Cerebellar nuclear complex (tissue), 1 donor: ENCODE measurements around the gene BTBD19.
"Not testable (repeated sequence)": the region's sequence is repeated elsewhere in the genome, so short reads cannot be mapped to it uniquely, and the experiment has no call there.

Experiments used
- DNase-seq, 2 experiments: peaks; one replicate each; lab custom pipeline; 2025; lab: John Stamatoyannopoulos, UW

The BTBD19 gene

DNA sequence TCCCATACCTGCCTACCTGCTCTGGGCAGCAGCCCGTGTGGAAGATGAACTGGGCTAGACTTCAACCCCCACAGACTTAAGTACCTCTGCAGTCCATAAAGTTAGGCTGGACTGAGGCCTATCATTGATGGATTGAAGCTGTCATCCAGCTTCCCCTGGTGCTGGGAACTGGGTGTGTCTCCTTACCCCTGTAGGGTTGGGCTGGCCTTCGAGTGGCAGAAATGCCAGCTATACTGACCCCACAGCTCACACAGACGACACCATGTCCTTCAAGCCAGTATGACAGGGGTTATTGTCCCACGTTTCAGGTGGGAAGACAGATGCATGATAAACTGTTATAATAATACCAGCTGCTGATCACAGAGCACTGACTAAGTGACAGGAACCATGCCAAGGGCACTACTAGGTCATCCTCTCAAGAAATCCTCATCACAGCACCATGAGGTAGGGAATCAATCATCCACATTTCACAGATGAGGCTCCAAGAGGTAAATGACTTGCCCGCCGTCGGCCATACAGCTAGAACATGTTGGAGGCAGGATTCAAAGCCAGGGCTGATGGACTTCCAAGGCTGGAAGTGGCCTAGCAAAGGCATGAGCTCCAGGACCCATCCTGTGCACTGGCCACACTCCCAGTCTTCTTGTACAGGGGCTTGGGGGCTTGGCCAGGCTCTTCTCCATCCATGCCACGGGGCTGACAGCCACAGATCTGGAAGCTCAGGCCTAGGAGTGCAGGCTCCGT, 20.0 kb upstream of the BTBD19 start, which contains the start of gene BEST4:
Gene BEST4, minus strand, starts transcription at position 51 of the 741 bp plus-strand sequence. CDS start 465 bp downstream, outside the sequence.
- DNase-seq = no peak

DNA sequence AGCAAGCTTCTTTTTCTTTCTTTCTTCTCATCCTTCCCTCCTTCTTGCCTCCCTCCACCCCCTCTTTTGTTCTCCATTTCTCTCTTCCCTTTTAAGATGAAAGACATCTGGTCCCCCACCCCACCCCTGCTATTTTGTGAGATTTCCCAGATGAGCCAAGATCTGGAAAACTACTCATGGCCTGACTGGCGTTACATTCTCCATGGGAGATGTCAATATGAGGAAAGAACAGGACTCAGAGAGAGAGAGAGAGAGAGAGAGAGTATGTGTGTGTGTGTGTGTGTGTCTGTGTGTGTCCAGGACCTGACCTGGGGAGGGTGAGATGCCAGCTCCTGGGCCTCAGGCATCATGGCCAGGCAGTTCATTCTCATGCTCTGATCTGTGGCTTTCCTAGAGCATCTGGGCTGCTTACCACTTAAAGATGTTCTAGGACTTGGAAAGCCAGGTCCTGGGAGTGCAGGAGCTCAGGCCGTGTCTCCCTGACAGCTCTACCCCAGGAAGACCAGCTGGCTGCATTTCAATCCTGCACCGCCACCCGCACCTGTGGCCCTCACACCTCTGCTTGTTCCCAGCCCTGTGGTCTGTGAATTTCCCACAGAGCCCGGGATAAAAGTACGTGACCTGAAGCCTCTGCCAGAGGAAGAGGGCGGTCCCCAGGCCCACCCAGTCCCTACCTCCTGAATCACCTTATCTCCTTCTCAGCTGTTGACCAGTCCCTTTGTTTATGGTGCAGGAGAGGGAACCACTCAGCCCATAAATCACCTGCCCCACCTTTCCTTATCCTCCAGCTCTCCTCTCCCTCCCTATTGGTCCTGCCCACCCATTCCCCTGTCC, 17.1 kb upstream of the BTBD19 start:
- DNase-seq = no peak

GRCh38 chr1:44792736-44793502, 15.4 kb upstream of the BTBD19 start:
- DNase-seq = no peak

GRCh38 chr1:44797886-44798285, 10.4 kb upstream of the BTBD19 start:
- DNase-seq = not testable (repeated sequence)

DNA sequence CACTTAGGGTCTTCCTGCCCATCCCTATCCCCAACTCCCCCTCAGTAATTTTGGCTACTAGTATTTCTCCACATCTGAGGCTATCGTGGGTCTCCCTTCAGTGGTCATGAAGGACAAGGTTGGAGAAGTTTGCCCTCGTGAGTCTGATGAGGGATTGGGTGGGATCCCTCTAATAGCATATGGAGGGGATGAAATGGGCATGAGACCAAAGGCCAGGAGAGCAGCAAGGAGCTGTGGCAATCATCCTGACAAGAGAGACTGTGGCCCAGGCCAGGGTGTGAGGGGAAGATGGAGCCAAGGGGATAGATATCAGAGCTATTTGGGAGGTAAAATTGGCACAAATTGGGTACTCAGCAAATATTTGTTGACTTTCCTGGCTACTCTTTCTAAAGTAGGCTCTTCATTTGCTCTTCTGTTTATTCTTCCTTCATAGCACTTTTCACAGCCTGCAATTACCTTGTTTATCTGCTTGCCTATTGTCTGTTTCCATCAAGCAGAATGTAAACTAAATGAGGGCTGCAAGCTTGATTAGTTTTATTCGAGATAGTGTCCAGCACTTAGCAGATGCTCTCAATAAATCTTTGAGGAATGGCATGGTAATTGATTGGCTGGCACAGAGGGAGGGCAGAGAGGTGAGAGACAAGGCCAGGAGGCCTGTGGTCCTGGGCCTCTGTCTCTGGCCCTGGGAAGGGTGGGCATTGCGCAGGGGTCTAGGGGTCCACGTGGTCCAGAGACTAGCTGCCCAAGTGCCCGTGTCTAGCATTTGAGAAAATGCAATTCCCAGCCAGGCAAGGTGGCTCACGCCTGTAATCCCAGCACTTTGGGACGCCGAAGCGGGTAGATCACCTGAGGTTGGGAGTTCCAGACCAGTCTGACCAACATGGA, 9.6 kb upstream of the BTBD19 start:
- no peak for DNase-seq

DNA sequence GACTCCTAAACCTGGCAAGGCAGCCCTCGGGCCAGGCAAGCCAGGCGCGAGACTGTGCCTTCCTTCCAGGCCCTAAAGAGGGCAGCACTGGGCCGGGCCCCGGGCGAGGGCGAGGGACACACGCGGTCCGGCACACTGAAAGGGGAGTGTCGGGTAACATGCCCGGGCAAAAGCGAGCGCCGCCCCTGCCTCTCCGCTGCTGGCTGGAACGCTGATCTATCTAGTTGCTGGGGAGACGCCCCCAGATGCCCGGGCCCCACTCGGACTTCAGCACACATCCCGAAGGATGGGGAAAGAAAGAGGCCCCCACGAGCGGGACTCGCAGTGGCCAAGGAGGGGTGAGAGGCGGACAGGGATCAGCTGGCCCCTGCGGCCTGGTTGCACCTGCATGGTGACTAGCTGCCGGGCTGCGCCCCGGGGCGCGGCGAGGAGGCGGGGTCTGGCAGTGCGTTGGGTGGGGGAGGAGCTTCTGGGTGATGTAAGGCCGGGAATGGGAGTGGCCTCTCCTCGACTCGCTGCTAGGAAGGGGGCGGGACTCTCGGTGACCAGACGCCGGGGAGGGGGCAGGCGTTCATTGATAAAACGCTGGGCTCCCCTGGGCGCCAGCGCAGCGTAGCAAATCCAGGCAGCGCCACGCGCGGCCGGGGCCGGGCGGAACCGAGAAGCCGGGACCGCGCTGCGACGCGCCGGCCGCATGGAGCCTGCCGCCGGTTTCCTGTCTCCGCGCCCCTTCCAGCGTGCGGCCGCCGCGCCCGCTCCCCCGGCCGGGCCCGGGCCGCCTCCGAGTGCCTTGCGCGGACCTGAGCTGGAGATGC, 8.3 kb upstream of the BTBD19 start, which contains the start of gene PLK3:
Gene PLK3, plus strand, starts transcription at position 608 of the 815 bp plus-strand sequence. Its CDS starts 87 bp downstream, at position 695.
- peak; percentile 94 to 95 for DNase-seq

GRCh38 chr1:44801491-44802305, 6.6 kb upstream of the BTBD19 start:
- DNase-seq = no peak

DNA sequence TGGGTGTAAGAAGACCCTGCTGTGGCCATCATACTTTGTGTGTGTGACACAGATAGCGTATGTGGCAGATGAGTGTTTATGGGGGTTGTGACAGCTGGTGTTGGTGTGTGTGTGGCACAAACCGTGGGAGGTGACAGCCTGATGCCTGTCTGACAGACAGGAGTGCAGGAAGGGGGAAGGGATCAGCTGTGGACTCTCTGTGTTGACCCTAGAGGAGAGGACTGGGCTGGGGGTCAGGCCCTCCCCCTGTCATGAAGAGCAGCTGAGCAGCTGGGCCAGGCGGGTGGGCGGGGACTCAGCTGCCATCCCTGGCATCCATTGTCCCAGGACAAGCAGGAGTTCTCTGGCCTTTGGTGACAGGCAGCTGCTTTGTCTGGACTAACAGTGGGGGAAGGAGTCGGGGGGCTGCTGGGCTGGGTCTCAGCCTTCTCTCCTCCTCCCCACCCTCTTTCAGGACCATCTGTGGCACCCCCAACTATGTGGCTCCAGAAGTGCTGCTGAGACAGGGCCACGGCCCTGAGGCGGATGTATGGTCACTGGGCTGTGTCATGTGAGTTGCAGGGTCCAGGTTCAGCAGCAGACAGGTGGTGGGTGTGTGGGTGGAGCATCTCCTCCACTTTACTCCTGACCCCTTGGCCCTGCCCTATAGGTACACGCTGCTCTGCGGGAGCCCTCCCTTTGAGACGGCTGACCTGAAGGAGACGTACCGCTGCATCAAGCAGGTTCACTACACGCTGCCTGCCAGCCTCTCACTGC, 5.8 kb upstream of the BTBD19 start:
- DNase-seq = no peak

GRCh38 chr1:44803062-44803311, 5.3 kb upstream of the BTBD19 start:
- DNase-seq = no peak

- DNase-seq = no peak
Measured at GRCh38 chr1:44803312-44804095, 4.8 kb upstream of the BTBD19 start.

- no peak for DNase-seq
Measured at GRCh38 chr1:44805311-44806024, 2.9 kb upstream of the BTBD19 start.

GRCh38 chr1:44806025-44806703, 2.2 kb upstream of the BTBD19 start:
- DNase-seq = no peak

- DNase-seq = no peak
Measured at GRCh38 chr1:44806704-44807363, 1.5 kb upstream of the BTBD19 start, which contains the start of gene DYNLT4. DYNLT4 (minus strand) TSS chr1:44807351; CDS start chr1:44806668, 683 bp downstream.

DNA sequence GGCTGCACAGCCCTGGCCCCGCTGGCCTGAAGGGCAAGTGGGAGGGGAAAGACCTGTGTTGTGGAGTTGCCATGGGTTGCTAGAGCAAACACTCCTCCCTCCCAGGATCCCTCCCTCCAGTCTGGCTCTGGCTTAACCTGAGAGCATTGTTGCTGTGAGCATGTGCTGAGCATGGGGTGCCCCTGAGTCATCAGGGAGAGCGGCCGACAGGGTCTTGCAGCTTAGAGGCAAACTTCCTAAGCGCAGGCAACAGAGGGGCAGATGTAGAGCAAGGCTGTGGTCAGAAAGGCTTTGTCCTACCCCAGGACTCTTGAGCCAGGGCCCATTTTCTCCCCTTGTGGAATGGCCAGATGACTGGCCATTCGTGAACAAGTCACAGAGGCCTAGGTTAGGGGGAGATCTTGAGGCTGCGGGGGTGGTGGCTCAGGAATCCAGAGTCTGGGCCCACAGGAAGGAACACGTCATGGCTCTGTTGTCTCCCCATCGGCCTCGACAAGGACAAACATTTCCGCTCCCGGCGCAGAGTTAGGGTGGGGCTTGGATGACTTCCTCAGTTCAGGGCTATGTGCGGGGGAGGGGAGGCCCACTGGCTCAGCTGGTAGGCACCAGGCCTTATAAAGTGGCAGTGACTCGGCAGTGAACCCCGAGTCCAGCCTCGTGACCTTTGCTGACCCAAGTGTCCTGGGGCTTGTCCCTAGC, 810 bp upstream of the BTBD19 start:
- DNase-seq = no peak
